GM12878 (cell line): ENCODE data around the gene NLN. TPM values are rescaled to one million over a fixed set of nuclear protein-coding genes. Genes with fewer than 3 reads are reported as not detected.

ENCODE experiments used
- CBFB ChIP-seq: IDR thresholded peaks from 2 replicates; pipeline ENCODE4 v1.6.1; 2016; ENCODE audit warnings: antibody characterized with exemption, low read depth
- DPF2 ChIP-seq: fragments of 450-650 bp; IDR thresholded peaks from 2 replicates; pipeline ENCODE4 v1.6.1; 2017; ENCODE audit warnings: mild to moderate bottlenecking
- EGR1 ChIP-seq, 2 experiments: IDR thresholded peaks; 1 replicate in 1 of 2; 2 replicates in 1 of 2; pipeline ENCODE4 v1.6.1; 2011 to 2012; ENCODE audit warnings: low read depth in 2 of 2, low read length in 2 of 2, borderline replicate concordance in 1 of 2, mild to moderate bottlenecking in 1 of 2, moderate library complexity in 1 of 2
- IKZF2 ChIP-seq, 2 experiments: fragments of 450-650 bp; IDR thresholded peaks; 2 replicates each; pipeline ENCODE4 v1.6.1; 2017; ENCODE audit warnings: mild to moderate bottlenecking in 2 of 2, moderate library complexity in 2 of 2
- MXI1 ChIP-seq: fragments of 150-350 bp; IDR thresholded peaks from 2 replicates; pipeline ENCODE4 v1.6.1; 2011; ENCODE audit warnings: low read depth, mild to moderate bottlenecking, inconsistent platforms, low read length, improper control_type of control experiment
- RELA ChIP-seq: fragments of 450-650 bp; IDR thresholded peaks from 2 replicates; pipeline ENCODE4 v1.8.0; 2014; ENCODE audit warnings: borderline replicate concordance; ENCODE audit not compliant: partially characterized antibody
- RUNX3 ChIP-seq: IDR thresholded peaks from 2 replicates; pipeline ENCODE4 v1.6.1; 2012; ENCODE audit warnings: low read length, inconsistent platforms
- SREBF1 ChIP-seq: IDR thresholded peaks from 2 replicates; pipeline ENCODE4 v1.6.1; 2012; ENCODE audit warnings: mild to moderate bottlenecking, low read length
- STAT3 ChIP-seq: IDR thresholded peaks from 2 replicates; pipeline ENCODE4 v1.6.1; 2011; ENCODE audit warnings: low read depth, low read length, improper control_type of control experiment
- polyA plus RNA-seq, 11 experiments: library from polyadenylated mRNA; depleted of rRNA in 4 of 11; unstranded in 6 of 11; stranded (reverse) in 5 of 11; fragments of >200 nt; fragmentation: Nextera tagmentation in 4 of 11; fragmentation: Illumina TruSeq in 1 of 11; extraction: Ambion mirVana in 4 of 11; extraction: Trizol in 1 of 11; gene quantifications; 1 replicate in 1 of 11; 2 replicates in 10 of 11; pipeline versions ENCODE4 v1.2.1 to v1.2.3, GENCODE V29; 2011 to 2016; ENCODE audit warnings: inconsistent platforms in 2 of 11, missing spikeins in 2 of 11, low read depth in 1 of 11
- total RNA-seq, 4 experiments: library from RNA; depleted of rRNA in 3 of 4; stranded (reverse); fragments of >200 nt in 3 of 4; fragmentation: Illumina TruSeq in 1 of 4; extraction: Trizol in 1 of 4; gene quantifications; 2 replicates each; pipeline versions ENCODE4 v1.2.1 to v1.2.3, GENCODE V29; 2013 to 2021
- TF ChIP-seq, protein P1 (sequence below): fragments of 450-650 bp; IDR thresholded peaks from 2 replicates; pipeline ENCODE4 v1.6.1; 2014; ENCODE audit warnings: mild to moderate bottlenecking
- TF ChIP-seq, protein P2 (sequence below): fragments of 450-650 bp; IDR thresholded peaks from 2 replicates; pipeline ENCODE4 v1.6.1; 2016; ENCODE audit warnings: mild to moderate bottlenecking
- TF ChIP-seq, protein P3 (sequence below): fragments of 450-650 bp; IDR thresholded peaks from 2 replicates; pipeline ENCODE4 v1.6.1; 2017; ENCODE audit warnings: low read depth, mild to moderate bottlenecking, moderate library complexity
- TF ChIP-seq, protein P4 (sequence below): fragments of 450-650 bp; IDR thresholded peaks from 2 replicates; pipeline ENCODE4 v1.6.1; 2016; ENCODE audit warnings: mild to moderate bottlenecking
- TF ChIP-seq, protein P5 (sequence below): fragments of 150-350 bp; IDR thresholded peaks from 2 replicates; pipeline ENCODE4 v1.6.1; 2016; ENCODE audit warnings: low read depth, low read length

The NLN gene
- total and polyA plus RNA-seq, 10 of the 15 experiments (the other 5 are each of a cell fraction or from before 2014, with no cell fraction given) = 6.8 to 56.9 (median 33.3) TPM

DNA sequence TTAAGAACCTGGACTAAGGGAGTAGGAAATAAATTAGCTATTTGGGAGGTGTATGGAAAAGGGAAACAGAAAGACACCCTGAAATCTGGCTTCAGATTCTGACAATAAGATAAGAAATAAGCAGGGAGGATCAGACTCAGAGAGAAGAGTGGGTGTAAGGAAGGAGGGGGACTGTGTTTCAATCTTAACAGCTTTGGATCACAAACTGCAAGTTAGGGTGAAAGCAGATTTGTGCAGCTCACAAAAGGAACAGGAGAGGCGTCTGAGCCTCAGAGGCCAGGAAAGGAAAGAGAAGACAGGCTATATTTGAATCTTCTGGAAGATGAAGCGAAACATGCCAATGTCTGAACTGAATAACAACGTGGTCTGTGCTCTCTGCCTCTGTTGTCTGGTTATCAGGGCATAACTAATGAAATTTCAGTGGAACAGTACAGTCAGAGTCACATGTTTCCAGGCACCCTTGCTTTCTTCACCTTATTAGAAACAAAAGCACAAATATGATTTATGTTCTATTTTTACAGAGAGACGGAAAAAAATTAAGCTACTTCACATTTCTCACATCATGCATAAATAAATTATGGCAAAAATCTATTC, 26.7 kb upstream of the NLN start (continued):
- TF ChIP-seq, protein P1, sequence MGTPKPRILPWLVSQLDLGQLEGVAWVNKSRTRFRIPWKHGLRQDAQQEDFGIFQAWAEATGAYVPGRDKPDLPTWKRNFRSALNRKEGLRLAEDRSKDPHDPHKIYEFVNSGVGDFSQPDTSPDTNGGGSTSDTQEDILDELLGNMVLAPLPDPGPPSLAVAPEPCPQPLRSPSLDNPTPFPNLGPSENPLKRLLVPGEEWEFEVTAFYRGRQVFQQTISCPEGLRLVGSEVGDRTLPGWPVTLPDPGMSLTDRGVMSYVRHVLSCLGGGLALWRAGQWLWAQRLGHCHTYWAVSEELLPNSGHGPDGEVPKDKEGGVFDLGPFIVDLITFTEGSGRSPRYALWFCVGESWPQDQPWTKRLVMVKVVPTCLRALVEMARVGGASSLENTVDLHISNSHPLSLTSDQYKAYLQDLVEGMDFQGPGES = no peak
- TF ChIP-seq STAT3 (no peak), SREBF1 (no peak), RUNX3 (no peak), RELA (no peak), DPF2 (no peak), CBFB (no peak), MXI1 (no peak), EGR1 (IDR thresholded peaks at IDR 0.05; ENCODE audit: borderline replicate concordance in 1 of 2, low read depth in 2 of 2, low read length in 2 of 2) (no peak), IKZF2 (IDR thresholded peaks at IDR 0.05) (no peak)
- TF ChIP-seq, protein P2, sequence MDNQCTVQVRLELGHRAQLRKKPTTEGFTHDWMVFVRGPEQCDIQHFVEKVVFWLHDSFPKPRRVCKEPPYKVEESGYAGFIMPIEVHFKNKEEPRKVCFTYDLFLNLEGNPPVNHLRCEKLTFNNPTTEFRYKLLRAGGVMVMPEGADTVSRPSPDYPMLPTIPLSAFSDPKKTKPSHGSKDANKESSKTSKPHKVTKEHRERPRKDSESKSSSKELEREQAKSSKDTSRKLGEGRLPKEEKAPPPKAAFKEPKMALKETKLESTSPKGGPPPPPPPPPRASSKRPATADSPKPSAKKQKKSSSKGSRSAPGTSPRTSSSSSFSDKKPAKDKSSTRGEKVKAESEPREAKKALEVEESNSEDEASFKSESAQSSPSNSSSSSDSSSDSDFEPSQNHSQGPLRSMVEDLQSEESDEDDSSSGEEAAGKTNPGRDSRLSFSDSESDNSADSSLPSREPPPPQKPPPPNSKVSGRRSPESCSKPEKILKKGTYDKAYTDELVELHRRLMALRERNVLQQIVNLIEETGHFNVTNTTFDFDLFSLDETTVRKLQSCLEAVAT = no peak
- TF ChIP-seq, protein P3, sequence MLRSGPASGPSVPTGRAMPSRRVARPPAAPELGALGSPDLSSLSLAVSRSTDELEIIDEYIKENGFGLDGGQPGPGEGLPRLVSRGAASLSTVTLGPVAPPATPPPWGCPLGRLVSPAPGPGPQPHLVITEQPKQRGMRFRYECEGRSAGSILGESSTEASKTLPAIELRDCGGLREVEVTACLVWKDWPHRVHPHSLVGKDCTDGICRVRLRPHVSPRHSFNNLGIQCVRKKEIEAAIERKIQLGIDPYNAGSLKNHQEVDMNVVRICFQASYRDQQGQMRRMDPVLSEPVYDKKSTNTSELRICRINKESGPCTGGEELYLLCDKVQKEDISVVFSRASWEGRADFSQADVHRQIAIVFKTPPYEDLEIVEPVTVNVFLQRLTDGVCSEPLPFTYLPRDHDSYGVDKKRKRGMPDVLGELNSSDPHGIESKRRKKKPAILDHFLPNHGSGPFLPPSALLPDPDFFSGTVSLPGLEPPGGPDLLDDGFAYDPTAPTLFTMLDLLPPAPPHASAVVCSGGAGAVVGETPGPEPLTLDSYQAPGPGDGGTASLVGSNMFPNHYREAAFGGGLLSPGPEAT = no peak
- TF ChIP-seq, protein P4, sequence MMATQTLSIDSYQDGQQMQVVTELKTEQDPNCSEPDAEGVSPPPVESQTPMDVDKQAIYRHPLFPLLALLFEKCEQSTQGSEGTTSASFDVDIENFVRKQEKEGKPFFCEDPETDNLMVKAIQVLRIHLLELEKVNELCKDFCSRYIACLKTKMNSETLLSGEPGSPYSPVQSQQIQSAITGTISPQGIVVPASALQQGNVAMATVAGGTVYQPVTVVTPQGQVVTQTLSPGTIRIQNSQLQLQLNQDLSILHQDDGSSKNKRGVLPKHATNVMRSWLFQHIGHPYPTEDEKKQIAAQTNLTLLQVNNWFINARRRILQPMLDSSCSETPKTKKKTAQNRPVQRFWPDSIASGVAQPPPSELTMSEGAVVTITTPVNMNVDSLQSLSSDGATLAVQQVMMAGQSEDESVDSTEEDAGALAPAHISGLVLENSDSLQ = no peak
- TF ChIP-seq, protein P5, sequence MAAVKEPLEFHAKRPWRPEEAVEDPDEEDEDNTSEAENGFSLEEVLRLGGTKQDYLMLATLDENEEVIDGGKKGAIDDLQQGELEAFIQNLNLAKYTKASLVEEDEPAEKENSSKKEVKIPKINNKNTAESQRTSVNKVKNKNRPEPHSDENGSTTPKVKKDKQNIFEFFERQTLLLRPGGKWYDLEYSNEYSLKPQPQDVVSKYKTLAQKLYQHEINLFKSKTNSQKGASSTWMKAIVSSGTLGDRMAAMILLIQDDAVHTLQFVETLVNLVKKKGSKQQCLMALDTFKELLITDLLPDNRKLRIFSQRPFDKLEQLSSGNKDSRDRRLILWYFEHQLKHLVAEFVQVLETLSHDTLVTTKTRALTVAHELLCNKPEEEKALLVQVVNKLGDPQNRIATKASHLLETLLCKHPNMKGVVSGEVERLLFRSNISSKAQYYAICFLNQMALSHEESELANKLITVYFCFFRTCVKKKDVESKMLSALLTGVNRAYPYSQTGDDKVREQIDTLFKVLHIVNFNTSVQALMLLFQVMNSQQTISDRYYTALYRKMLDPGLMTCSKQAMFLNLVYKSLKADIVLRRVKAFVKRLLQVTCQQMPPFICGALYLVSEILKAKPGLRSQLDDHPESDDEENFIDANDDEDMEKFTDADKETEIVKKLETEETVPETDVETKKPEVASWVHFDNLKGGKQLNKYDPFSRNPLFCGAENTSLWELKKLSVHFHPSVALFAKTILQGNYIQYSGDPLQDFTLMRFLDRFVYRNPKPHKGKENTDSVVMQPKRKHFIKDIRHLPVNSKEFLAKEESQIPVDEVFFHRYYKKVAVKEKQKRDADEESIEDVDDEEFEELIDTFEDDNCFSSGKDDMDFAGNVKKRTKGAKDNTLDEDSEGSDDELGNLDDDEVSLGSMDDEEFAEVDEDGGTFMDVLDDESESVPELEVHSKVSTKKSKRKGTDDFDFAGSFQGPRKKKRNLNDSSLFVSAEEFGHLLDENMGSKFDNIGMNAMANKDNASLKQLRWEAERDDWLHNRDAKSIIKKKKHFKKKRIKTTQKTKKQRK = no peak
